DMS114 treated with DMSO at 0.1 percent for 48 hours (cell line): ENCODE measurements around the gene FMNL1.
"Not testable (repeated sequence)": the region's sequence is repeated elsewhere in the genome, so short reads cannot be mapped to it uniquely, and the experiment has no call there.

Experiments
- DNase-seq: peaks from one replicate; lab custom pipeline; 2025; ENCODE audit not compliant: unreplicated experiment; lab: John Stamatoyannopoulos, UW

FMNL1 gene

GRCh38 chr17:45221081-45222013 is at the start of gene FMNL1:
Gene FMNL1 (plus strand): TSS chr17:45221885. CDS start chr17:45222125, 240 bp downstream.
- no peak for DNase-seq

GRCh38 chr17:45172232-45172540 is 49.5 kb upstream of the FMNL1 start:
- no peak for DNase-seq

GRCh38 chr17:45172541-45173286 is 49.0 kb upstream of the FMNL1 start:
- DNase-seq = no peak

- no peak for DNase-seq
Observed at GRCh38 chr17:45175759-45176115, 45.9 kb upstream of the FMNL1 start.

GRCh38 chr17:45177563-45177962 is 44.1 kb upstream of the FMNL1 start:
- DNase-seq = no peak

GRCh38 chr17:45184144-45184543 is 37.5 kb upstream of the FMNL1 start:
- DNase-seq = no peak

- DNase-seq = no peak
Observed at GRCh38 chr17:45186801-45187354, 34.8 kb upstream of the FMNL1 start.

- no peak for DNase-seq
Observed at GRCh38 chr17:45189009-45189408, 32.7 kb upstream of the FMNL1 start.

GRCh38 chr17:45190503-45191255 is 31.0 kb upstream of the FMNL1 start:
- no peak for DNase-seq

- DNase-seq = no peak
Observed at GRCh38 chr17:45195424-45195823, 26.3 kb upstream of the FMNL1 start.

GRCh38 chr17:45197108-45197507 is 24.6 kb upstream of the FMNL1 start:
- DNase-seq = no peak

GRCh38 chr17:45197555-45198334 is 23.9 kb upstream of the FMNL1 start:
- peak; percentile 74 for DNase-seq

GRCh38 chr17:45200701-45201100 is 21.0 kb upstream of the FMNL1 start:
- no peak for DNase-seq

- no peak for DNase-seq
Observed at GRCh38 chr17:45201457-45201856, 20.2 kb upstream of the FMNL1 start.

GRCh38 chr17:45201880-45202279 is 19.8 kb upstream of the FMNL1 start:
- not testable (repeated sequence) for DNase-seq

- peak; percentile 77 for DNase-seq
Observed at GRCh38 chr17:45218895-45219661, 2.6 kb upstream of the FMNL1 start.

- no peak for DNase-seq
Observed at GRCh38 chr17:45220079-45220478, 1.6 kb upstream of the FMNL1 start.

- no peak for DNase-seq
Observed at GRCh38 chr17:45222014-45222288, 266 bp downstream of the FMNL1 start.

- no peak for DNase-seq
Observed at GRCh38 chr17:45222289-45222995, 757 bp downstream of the FMNL1 start.
